H1 (cell line): Measurements from ENCODE around the gene IGFL2. TPM values are rescaled to one million over a fixed set of nuclear protein-coding genes. Genes with fewer than 3 reads are reported as not detected.

Source experiments
- KDM5A ChIP-seq: fragments of 200-600 bp; IDR thresholded peaks from 2 replicates; pipeline ENCODE4 v1.7.1; 2012; ENCODE audit warnings: mild to moderate bottlenecking, low read length, inconsistent platforms, mixed read lengths
- NANOG ChIP-seq: IDR thresholded peaks from 2 replicates; pipeline ENCODE4 v1.6.1; 2011; ENCODE audit warnings: low read length, low read depth, mild to moderate bottlenecking, inconsistent platforms; ENCODE audit not compliant: insufficient read depth, poor library complexity, severe bottlenecking
- RNF2 ChIP-seq: fragments of 200-900, 300-1000 bp; sonication (generic); IDR thresholded peaks from 2 replicates; pipeline ENCODE4 v1.7.1; 2016; ENCODE audit warnings: borderline replicate concordance, low read depth, mild to moderate bottlenecking, antibody characterized with exemption, low read length; ENCODE audit not compliant: poor library complexity, severe bottlenecking; ENCODE audit errors: missing control alignments
- polyA plus RNA-seq, 7 experiments: library from polyadenylated mRNA; depleted of rRNA in 3 of 7; stranded (reverse) in 5 of 7; unstranded in 2 of 7; fragments of >200 nt in 5 of 7; fragments of 200-250 nt in 2 of 7; gene quantifications; 1 replicate in 5 of 7; 2 replicates in 1 of 7; 4 replicates in 1 of 7; pipeline versions ENCODE4 v1.2.1 to v1.2.3, GENCODE V29; 2011 to 2013; ENCODE audit warnings: missing spikeins in 2 of 7, mixed read lengths in 2 of 7
- total RNA-seq: library from RNA; stranded (reverse); fragmentation: NEBNext Ultra II Directional; extraction: Animal tissue kit (Norgen Biotek cat#: 25700); gene quantifications from 2 replicates; pipeline ENCODE4 v1.2.1, GENCODE V29; 2021

IGFL2 gene
- total and polyA plus RNA-seq, 2 of the 8 experiments (the other 6 are each of a cell fraction or from before 2014, with no cell fraction given): not detected

GRCh38 chr19:46179076-46179759 is 31.2 kb downstream of the IGFL2 start (continued):
- TF ChIP-seq RNF2 (no peak), NANOG (no peak), KDM5A (no peak)
